ENCODE measurements around the gene HIF1AN.
"Not testable (repeated sequence)": the region's sequence is repeated elsewhere in the genome, so short reads cannot be mapped to it uniquely, and the experiment has no call there.

The HIF1AN gene

GRCh38 chr10:100562008-100562672, 26.4 kb downstream of the HIF1AN start:
- in situ Hi-C loops (cut with MboI; ENCODE audit: low sequenced_read_pairs) = loop anchor here (5.0 kb wide), 2 partner anchors 180 to 320 kb away; no protein-coding TSS in a partner anchor

GRCh38 chr10:100565206-100565985, 29.7 kb downstream of the HIF1AN start:
- in situ Hi-C loops (cut with MboI; ENCODE audit: low sequenced_read_pairs) = no loop called here

DNA sequence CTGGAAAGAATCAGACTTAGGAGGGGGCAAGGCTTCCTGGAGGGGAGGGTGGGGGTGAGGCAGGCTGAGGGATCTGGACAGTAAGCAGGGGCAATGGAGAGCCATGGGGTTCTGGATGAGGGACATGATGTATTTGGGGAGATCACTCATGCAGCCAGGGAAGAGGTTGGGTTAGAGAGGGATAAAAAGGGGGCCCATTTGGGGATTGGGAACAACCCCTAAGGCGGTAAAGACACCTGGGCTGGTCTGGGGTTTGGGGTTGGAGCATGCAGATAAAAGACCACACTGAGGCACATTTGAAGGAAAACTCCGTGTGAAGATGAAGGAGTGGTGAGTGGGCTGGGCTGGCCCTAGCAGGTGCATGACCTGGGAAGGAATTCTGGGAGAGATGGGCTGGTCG, 30.8 kb downstream of the HIF1AN start:
- in situ Hi-C loops (cut with MboI; ENCODE audit: low sequenced_read_pairs) = no loop called here

GRCh38 chr10:100567249-100567648, 31.5 kb downstream of the HIF1AN start:
- in situ Hi-C loops (cut with MboI; ENCODE audit: low sequenced_read_pairs) = no loop called here

- in situ Hi-C loops (cut with MboI; ENCODE audit: low sequenced_read_pairs) = no loop called here
Measured at GRCh38 chr10:100567826-100568225, 32.1 kb downstream of the HIF1AN start.

GRCh38 chr10:100568912-100569311, 33.2 kb downstream of the HIF1AN start:
- in situ Hi-C loops (cut with MboI; ENCODE audit: low sequenced_read_pairs) = no loop called here

DNA sequence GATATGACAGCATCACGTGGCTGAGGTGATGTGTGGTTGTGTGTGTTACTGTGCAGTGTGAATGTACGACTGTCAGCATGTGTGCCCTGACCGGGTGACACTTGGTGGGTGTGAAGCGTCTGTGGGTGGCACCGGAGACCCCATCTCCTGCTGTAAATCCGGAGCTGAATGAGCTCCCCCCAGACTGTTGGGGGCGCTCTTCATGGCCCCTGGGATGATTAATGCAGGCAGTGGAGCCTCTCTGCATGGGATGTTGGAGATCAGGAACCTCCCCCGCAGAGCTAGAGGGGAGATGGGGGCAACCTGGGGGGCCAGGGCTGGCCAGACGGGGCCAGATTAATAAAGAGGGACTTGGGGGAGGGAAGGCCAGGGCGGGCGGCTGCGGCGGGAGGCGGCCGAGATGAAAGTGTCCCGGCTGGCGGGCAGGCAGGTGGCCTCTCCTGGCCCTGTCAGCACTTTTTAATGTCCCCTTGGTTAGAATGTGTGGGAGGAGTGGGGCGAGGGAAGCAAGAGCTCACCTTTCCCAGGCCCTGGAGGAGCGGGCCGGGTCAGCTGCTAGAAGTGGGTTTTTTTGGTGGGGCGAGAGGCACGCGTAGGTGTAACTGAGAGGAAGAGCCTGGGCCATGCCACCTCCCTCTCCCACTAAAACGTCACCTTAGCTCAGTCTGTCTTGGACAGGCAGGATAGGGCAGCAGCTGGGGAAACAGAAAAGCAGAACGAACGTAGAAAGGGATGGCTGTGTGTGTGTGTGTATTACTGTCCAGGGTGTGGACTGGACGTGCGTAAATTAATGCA, 34.1 kb downstream of the HIF1AN start:
- in situ Hi-C loops (cut with MboI; ENCODE audit: low sequenced_read_pairs) = no loop called here

DNA sequence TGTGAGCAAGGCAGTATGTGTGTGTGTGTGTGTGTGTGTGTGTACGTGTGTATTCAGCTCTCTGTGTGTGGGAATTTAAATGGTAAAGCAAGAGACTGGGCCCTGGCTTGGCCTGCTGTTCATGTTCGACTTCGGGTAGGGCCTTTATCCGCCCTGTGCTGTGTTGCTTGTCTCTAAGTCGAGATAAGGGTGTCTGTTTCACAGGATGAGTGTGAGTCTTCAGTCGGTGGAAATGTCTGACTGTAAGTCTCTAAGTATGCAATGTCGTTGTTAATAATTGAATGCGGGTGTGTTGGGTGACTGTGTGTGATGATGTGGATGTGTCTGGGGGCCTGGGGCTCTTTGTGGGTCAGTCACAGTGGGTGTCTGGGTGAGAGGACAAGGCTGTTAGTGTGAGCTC, 34.8 kb downstream of the HIF1AN start:
- in situ Hi-C loops (cut with MboI; ENCODE audit: low sequenced_read_pairs) = no loop called here

DNA sequence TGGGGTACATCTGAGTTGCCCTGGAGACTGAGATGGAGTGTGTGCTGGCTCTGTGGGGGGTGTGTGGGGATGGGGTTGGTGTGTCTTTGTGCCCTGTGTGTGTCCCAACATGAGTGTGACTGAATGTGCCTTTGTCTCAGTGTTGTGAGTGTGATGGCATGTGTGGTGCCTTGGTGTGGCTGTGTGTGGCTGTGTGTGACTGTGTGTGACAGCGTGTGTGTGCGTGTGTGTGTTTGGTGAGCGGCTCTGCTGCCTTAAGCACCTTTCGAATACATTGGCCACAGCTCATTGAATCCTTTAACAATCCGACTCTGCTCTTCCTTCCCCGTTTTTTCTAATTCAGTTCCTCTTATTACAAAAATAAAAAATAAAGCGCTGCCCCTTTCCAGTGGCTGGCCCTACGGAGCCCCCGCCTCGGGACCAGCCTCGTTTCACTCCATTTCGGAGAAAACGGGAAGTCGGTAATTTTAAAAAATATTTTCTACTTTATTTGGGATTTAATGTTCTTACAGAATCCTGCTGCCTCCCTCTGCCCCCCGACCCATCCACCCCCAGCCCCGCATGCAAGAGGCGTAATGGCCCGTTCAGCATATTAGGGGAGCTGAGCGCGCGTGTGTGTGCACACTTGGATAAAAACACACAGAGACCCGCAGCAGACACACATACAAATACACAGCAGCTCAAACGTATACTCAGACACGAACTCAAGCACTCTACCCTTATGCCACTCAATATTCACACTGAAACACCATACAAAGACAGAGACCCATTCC, 35.5 kb downstream of the HIF1AN start:
- in situ Hi-C loops (cut with MboI; ENCODE audit: low sequenced_read_pairs) = no loop called here

- in situ Hi-C loops (cut with MboI; ENCODE audit: low sequenced_read_pairs) = not testable (repeated sequence)
Measured at GRCh38 chr10:100575146-100575545, 39.4 kb downstream of the HIF1AN start.

DNA sequence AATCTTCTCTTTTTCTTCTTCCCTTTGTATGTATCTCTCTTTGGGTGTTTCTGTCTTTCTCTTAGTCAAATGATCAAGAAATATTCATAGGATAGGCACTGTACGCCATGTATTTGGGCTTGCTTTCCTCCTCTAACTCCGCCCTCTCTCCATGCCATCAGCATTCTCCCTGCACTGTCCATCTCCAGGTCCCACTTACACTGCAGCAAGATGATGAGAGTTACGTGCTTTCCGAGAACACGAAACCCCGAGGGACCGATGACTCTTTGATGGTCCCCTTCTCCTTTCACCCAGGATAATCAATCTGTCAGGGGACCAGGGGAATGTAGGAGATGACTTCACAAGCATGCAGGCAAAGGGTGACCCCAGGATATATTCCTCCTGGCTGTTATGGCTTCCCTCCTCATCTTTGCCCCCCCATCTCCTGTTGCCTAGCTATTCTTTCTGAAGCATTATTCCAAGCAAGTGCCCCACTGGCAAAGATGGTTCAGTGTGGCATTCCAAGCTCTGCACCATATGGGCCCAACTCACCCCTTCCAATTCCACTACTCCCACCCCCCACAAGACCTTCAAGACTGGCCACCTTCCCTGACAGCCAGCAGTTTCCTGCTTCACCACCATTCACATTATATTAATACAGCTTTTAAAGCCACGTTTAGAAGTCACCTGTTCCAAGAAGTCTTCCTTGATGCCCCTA, 40.0 kb downstream of the HIF1AN start:
- in situ Hi-C loops (cut with MboI; ENCODE audit: low sequenced_read_pairs) = no loop called here

DNA sequence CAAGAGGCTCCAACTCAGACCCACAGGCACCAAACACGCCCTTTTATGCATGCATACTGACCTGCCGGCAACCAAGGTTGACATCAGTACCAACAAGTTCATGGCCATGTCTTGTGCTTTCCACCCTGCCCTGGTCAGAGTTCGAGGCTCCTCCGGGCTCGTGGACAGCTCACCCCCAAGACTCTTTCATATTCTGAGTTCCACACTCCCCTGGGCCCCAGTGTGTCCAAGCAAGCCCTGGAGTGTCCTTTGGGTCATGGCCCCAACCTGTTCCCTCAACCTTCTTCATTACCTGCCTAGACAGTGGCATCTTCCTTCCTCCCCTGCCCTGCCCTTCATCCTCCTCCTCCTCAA, 40.5 kb downstream of the HIF1AN start:
- in situ Hi-C loops (cut with MboI; ENCODE audit: low sequenced_read_pairs) = no loop called here

DNA sequence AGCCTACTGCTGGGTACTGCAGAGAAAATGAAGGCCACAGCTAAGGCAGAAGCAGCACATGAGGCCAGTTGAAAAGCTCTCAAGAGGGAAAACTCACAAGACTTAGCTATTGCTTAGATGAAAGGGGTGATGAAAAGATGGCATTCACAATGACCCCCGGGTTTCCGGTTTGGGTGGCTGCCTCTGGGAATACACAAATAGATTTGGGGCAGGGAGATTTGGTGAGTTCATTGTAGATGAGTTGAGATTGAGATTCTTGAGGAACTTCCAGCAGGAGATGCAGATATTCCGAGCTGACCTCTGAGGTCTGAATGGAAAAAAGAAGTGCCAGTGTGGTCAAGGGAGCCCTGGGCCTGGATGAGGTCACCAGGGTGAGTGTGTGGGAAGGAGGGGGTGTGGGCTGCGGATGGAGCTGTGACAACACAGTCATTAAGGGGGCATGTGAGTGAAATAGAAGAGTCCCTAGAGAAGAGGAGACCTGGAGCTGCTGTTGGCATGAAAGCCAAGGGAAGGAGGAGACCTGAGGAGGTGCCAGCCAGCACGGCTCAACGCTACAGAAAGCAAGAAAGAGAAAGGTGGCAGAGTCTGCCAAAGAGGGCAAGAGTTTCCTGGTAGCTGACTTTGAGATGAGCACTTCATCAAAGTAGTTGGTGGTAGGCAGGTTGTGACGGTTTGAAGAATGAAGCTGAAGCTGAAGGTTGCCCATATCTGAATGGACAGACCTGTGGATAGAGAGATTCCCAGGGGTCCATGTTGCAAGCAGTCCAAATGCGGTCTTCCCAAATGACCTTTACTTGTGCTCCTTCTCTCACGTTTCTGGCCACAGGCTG, 43.7 kb downstream of the HIF1AN start:
- in situ Hi-C loops (cut with MboI; ENCODE audit: low sequenced_read_pairs) = no loop called here

GRCh38 chr10:100586959-100587358, 51.2 kb downstream of the HIF1AN start:
- in situ Hi-C loops (cut with MboI; ENCODE audit: low sequenced_read_pairs) = no loop called here

GRCh38 chr10:100598166-100598565, 62.4 kb downstream of the HIF1AN start:
- in situ Hi-C loops (cut with MboI; ENCODE audit: low sequenced_read_pairs) = no loop called here

DNA sequence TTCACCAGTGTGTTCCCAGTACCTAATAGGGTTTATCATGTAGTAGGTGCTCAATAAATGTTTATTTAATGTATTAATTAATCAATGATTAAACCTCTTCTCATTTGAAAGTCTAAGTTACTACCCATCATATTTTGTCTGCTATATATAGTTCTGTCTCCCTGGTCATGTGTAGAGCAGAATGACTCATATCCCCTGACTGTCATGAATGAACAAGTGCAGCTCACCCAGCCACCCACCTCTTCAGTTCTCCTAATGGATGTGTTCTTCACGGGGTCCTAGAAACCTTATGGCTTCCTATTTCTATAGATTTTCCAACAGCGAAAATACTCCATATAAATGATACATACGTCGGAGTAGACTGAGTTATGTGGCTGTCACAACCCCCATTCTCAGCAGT, 64.5 kb downstream of the HIF1AN start:
- in situ Hi-C loops (cut with MboI; ENCODE audit: low sequenced_read_pairs) = no loop called here

GRCh38 chr10:100607439-100607838, 71.7 kb downstream of the HIF1AN start:
- in situ Hi-C loops (cut with MboI; ENCODE audit: low sequenced_read_pairs) = no loop called here

All from HL-60/S4 (cell line).